ENCODE measurements around the gene SCGB1A1.

Gene SCGB1A1

DNA sequence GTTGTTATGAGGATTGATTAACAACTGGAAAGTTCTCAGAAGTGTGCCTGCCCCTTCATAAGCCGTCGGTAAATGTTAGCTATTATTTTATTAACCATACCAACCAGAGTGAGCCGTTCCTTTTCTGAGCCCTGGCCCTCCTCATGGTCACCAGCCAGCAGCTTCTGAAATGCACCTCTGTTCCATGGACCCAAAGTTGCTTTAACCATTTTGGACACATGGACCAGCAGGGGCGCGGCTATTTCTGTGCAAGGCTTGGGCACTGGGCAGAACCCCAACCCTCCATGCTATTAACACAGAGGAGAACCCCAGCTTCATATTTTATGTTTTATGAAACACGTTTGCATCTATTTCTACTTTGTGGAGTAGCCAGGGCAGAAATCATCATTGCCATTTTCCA lies 18.6 kb upstream of the SCGB1A1 start:
- DNase-seq, result no peak
- Mint-ChIP-seq H3K27ac (no peak overlapping the region), H3K9me3 (no peaks in the 10 kb centered on the region), H3K4me3 (no peak overlapping the region), H3K27me3 (ENCODE audit: low read depth, poor library complexity) (peaks cover 16% of the 10 kb centered on the region), H3K36me3 (ENCODE audit: low read depth) (no peaks in the 10 kb centered on the region), H3K4me1 (peaks cover 71% of the 10 kb centered on the region)
- TF ChIP-seq, protein P1, sequence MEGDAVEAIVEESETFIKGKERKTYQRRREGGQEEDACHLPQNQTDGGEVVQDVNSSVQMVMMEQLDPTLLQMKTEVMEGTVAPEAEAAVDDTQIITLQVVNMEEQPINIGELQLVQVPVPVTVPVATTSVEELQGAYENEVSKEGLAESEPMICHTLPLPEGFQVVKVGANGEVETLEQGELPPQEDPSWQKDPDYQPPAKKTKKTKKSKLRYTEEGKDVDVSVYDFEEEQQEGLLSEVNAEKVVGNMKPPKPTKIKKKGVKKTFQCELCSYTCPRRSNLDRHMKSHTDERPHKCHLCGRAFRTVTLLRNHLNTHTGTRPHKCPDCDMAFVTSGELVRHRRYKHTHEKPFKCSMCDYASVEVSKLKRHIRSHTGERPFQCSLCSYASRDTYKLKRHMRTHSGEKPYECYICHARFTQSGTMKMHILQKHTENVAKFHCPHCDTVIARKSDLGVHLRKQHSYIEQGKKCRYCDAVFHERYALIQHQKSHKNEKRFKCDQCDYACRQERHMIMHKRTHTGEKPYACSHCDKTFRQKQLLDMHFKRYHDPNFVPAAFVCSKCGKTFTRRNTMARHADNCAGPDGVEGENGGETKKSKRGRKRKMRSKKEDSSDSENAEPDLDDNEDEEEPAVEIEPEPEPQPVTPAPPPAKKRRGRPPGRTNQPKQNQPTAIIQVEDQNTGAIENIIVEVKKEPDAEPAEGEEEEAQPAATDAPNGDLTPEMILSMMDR (IDR thresholded peaks at IDR 0.05), result no peak

DNA sequence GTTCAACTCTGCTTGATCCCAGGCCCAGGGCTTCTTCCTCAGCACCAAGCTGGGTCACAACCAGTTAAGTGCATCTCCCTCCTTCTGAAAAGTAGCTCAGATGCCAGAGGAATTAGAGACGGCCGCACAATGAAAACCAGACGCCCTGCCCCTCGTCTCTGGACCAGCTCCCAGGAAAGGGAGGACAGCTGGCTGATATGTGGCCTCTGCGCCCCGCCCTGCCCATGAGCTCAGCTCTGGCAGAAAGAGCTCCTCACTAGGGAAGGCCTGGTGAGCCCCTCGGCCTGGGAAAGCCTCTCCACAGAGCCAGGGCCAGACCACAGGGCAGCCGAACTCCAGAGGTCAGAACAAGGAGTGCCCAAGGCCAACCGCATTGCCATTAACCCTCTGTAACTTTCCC lies 18.1 kb upstream of the SCGB1A1 start:
- TF ChIP-seq, protein P1 (IDR thresholded peaks at IDR 0.05), result no peak
- H3K27ac Mint-ChIP-seq, result peak overlapping the region; percentile 29
- peaks cover 67% of the 10 kb centered on the region for H3K4me1 Mint-ChIP-seq
- H3K9me3 Mint-ChIP-seq, result no peaks in the 10 kb centered on the region
- no peak overlapping the region for H3K4me3 Mint-ChIP-seq
- DNase-seq, result no peak
- peaks cover 16% of the 10 kb centered on the region for H3K27me3 Mint-ChIP-seq (ENCODE audit: low read depth, poor library complexity)
- no peaks in the 10 kb centered on the region for H3K36me3 Mint-ChIP-seq (ENCODE audit: low read depth)

DNA sequence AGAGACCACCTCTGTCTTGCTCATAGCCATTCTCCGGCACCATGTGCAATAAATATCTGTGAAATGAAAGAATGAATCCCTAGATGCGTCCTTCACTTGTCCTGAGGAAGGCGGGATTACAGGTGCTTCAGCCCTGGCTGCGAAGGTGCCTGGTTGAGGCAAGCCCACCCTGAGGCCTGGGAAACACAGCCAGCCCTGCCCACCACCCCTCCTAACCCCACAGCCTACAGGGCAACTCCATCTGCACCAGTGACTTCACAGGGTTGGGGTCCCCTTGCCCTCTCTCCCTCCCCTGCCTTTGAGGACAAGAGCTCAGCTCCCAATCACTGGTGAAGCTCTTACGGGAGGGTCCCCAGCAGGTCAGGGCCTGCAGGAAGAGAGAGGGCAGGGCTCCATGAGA lies 17.5 kb upstream of the SCGB1A1 start:
- Mint-ChIP-seq H3K9me3 (no peaks in the 10 kb centered on the region), H3K27ac (no peak overlapping the region), H3K36me3 (ENCODE audit: low read depth) (no peaks in the 10 kb centered on the region), H3K4me1 (peaks cover 72% of the 10 kb centered on the region), H3K4me3 (no peak overlapping the region), H3K27me3 (ENCODE audit: low read depth, poor library complexity) (peaks cover 18% of the 10 kb centered on the region)
- DNase-seq, result no peak
- TF ChIP-seq, protein P1 (IDR thresholded peaks at IDR 0.05), result no peak

DNA sequence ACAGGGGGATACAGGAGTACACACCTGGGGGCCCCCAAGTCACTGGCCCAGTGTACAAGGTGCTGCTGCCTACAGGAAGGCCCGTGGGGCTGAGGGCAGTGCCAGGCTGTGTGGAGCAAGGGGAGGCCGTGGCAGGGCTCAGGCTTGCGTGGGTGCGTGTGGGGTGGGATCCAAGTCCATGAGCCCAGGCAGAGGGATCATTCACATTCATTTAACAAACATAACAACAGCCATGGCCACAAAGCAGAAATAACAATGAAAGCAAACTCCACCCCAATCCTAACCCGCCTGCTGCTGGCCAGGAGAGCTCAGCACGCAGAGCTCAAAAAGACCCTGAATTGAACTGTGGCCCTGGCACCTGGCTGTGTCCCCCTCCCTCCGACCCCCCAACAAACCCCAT lies 17.0 kb upstream of the SCGB1A1 start:
- Mint-ChIP-seq H3K27me3 (ENCODE audit: low read depth, poor library complexity) (peaks cover 19% of the 10 kb centered on the region), H3K27ac (no peak overlapping the region), H3K36me3 (ENCODE audit: low read depth) (no peaks in the 10 kb centered on the region), H3K4me1 (peaks cover 68% of the 10 kb centered on the region), H3K4me3 (no peak overlapping the region), H3K9me3 (no peaks in the 10 kb centered on the region)
- DNase-seq, result no peak
- TF ChIP-seq, protein P1 (IDR thresholded peaks at IDR 0.05), result no peak

DNA sequence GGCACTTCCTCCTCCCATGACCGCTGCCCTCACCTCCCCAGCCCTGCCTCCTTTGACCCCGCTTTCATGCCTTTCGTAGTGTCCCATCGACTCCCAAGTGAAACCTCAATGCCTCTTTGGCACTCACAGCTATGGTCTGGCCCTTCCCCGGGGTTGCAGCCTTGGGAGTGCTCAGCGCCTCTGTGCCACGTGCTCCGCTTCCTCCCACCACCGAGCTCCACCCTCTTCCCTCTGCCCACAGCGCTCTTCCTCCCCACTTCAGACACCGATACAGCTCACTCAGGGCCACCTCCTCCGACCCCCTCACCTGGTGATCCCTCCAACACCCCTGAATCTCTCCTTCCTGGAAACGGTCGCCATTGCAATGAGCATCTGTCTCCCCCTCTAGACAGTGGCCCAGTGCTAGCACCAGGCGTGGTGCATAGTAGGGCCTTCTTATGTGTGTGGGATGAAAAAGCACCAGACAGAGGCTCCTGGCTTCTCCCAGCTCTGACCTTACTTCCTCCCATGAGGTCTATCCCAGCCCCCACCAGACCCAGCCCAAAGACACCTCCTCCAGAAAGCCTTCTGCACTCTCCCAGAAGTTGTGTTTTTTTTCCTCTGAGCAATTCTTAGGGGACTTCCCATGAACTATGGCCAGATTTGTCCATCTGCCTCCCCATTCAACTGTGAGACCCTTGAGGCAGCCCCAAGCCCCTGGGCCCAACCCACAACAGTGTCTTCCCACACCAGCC lies 16.4 kb upstream of the SCGB1A1 start:
- Mint-ChIP-seq H3K9me3 (no peaks in the 10 kb centered on the region), H3K4me3 (no peak overlapping the region), H3K27ac (peak overlapping the region; percentile 9), H3K27me3 (ENCODE audit: low read depth, poor library complexity) (peaks cover 14% of the 10 kb centered on the region), H3K4me1 (peaks cover 67% of the 10 kb centered on the region), H3K36me3 (ENCODE audit: low read depth) (no peaks in the 10 kb centered on the region)
- DNase-seq, result no peak
- TF ChIP-seq, protein P1 (IDR thresholded peaks at IDR 0.05), result no peak
